OCI-LY3 (cell line): ENCODE data around the gene GAGE12G.
"Not testable (repeated sequence)": the region's sequence is repeated elsewhere in the genome, so short reads cannot be mapped to it uniquely, and the experiment has no call there.

ENCODE experiments used
- H2AFZ ChIP-seq: fragments of 200-600, 300-600 bp; shearing (Covaris generic); 2 replicates; pipeline ENCODE4 v1.6.0; 2014; ENCODE audit warnings: antibody characterized with exemption, low read depth, low read length
- H3K27ac ChIP-seq: fragments of 200-600, 300-600 bp; sonication (generic); 2 replicates; pipeline ENCODE4 v1.5.1; 2014; ENCODE audit warnings: mild to moderate bottlenecking, low read length, moderate library complexity, mixed read lengths
- H3K27me3 ChIP-seq: fragments of 200-600, 300-600 bp; sonication (generic); 2 replicates; pipeline ENCODE4 v1.6.1; 2014; ENCODE audit warnings: low read depth, low read length, mixed read lengths
- H3K36me3 ChIP-seq: fragments of 200-600, 300-600 bp; sonication (generic); replicated peaks from 2 replicates; pipeline ENCODE3; 2014; ENCODE audit warnings: low read depth, low read length, mixed read lengths
- H3K4me1 ChIP-seq: fragments of 300-600, 200-600 bp; sonication (generic); 2 replicates; pipeline ENCODE4 v1.6.1; 2014; ENCODE audit warnings: low read length, mixed read lengths
- H3K4me2 ChIP-seq: fragments of 200-600, 300-600 bp; sonication (generic); 2 replicates; pipeline ENCODE4 v1.6.1; 2014; ENCODE audit warnings: low read length, mixed read lengths
- H3K4me3 ChIP-seq: fragments of 300-600, 200-600 bp; sonication (generic); 2 replicates; pipeline ENCODE4 v1.5.1; 2014; ENCODE audit warnings: antibody characterized with exemption, mild to moderate bottlenecking, low read length, moderate library complexity
- H3K79me2 ChIP-seq: fragments of 300-600, 200-600 bp; shearing (Covaris generic); 2 replicates; pipeline ENCODE4 v1.6.1; 2014; ENCODE audit warnings: mild to moderate bottlenecking, low read length, mixed read lengths
- H3K9ac ChIP-seq: fragments of 300-600, 200-600 bp; shearing (Covaris generic); 2 replicates; pipeline ENCODE4 v1.6.0; 2014; ENCODE audit warnings: mild to moderate bottlenecking, low read length, moderate library complexity
- H3K9me3 ChIP-seq: fragments of 200-600, 300-600 bp; shearing (Covaris generic); 2 replicates; pipeline ENCODE4 v1.6.1; 2014; ENCODE audit warnings: low read length, mixed read lengths; ENCODE audit not compliant: insufficient read depth
- H4K20me1 ChIP-seq: fragments of 200-600, 300-600 bp; sonication (generic); 2 replicates; pipeline ENCODE4 v1.6.1; 2016; ENCODE audit warnings: low read length, mixed read lengths; ENCODE audit not compliant: insufficient read depth
- EZH2phosphoT487 ChIP-seq: fragments of 200-600 bp; shearing (Covaris generic); IDR thresholded peaks from 2 replicates; pipeline ENCODE4 v1.6.1; 2018; ENCODE audit warnings: antibody characterized with exemption, mixed run types, low read depth
- TF ChIP-seq, protein P1 (sequence below): fragments of 200-600, 300-600 bp; sonication (generic); IDR thresholded peaks from 2 replicates; pipeline ENCODE4 v1.5.1; 2014; ENCODE audit warnings: antibody characterized with exemption, low read length, low read depth

GAGE12G gene

DNA sequence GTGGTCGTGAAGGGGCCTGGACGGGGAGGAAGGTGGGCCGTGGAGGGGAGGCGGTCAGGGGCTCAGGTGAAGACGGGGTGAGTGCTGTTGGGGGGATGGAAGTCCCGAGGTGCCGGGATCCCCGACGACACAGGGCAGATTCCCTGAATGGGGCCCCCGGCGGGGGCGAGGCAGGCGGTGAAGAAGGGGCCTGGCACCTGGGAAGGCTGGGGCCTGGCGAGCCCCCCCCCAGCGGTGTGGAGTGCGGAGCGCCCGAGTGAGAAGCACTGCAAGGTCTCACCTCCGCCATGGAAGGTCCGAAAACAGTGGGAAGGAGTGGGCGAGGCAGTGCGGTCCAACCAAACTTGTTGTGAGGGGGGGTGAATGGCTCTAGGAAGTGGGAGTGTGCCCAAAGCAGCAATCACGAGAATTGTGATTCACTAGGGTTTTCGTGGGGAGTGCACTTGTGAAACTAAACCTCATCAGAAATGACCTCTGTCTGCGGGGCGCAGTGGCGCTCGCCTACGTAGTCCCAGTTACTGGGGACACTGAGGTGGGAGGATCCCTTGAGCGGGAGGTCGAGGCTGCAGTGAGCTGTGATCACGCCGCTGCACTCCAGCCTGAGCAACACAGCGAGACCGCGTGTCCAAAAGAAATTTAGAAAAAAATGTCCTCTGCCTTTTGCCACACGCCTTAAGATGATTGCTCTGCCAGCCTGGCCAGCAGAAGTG lies 19.7 kb downstream of the GAGE12G start:
- H4K20me1 ChIP-seq, H2AFZ ChIP-seq, H3K4me1 ChIP-seq, H3K9me3 ChIP-seq, H3K36me3 ChIP-seq, H3K79me2 ChIP-seq, H3K4me2 ChIP-seq, H3K4me3 ChIP-seq, H3K27me3 ChIP-seq, H3K27ac ChIP-seq, H3K9ac ChIP-seq: not testable (repeated sequence)

DNA sequence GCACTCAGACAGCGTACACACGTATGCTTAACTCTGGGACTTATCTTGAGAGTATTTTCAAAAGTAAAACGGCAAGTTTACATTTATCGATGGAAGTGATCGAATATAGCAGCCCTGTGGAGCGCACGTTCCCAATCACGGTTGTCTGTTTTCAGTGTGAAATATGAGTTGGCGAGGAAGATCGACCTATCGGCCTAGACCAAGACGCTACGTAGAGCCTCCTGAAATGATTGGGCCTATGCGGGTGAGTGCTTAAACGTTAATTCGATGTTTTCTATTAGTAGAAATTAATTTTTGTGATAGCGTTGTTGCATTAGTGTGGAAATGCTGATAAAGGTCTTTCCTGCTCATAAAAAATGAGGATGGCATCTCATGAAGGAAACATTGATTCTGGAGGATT lies 20.3 kb downstream of the GAGE12G start:
- not testable (repeated sequence) for H3K4me1 ChIP-seq, H3K4me2 ChIP-seq, H2AFZ ChIP-seq

DNA sequence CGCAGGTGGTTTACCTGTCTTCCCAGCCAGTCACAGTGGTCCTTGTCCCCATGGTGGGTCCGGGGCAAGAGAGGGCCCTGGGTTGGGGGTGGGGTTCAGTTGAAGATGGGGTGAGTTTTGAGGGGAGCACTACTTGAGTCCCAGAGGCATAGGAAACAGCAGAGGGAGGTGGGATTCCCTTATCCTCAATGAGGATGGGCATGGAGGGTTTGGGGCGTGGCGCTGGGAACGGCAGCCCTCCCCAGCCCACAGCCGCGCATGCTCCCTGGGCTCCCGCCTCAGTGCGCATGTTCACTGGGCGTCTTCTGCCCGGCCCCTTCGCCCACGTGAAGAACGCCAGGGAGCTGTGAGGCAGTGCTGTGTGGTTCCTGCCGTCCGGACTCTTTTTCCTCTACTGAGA lies 28.5 kb downstream of the GAGE12G start, which contains the start of gene GAGE1:
GAGE1 (plus strand) TSS at position 301 of the 400 bp plus-strand sequence. CDS start 1,155 bp downstream, outside the sequence.
- H4K20me1 ChIP-seq, H2AFZ ChIP-seq, H3K4me1 ChIP-seq, H3K9ac ChIP-seq, H3K9me3 ChIP-seq, H3K4me2 ChIP-seq, H3K79me2 ChIP-seq, H3K36me3 ChIP-seq, H3K27ac ChIP-seq, H3K4me3 ChIP-seq, H3K27me3 ChIP-seq: not testable (repeated sequence)

More for the DNA sequence above, 20.3 kb downstream of the GAGE12G start:
- not testable (repeated sequence) for H3K27me3 ChIP-seq, H4K20me1 ChIP-seq, H3K36me3 ChIP-seq, H3K79me2 ChIP-seq, H3K9ac ChIP-seq, H3K9me3 ChIP-seq, H3K4me3 ChIP-seq, H3K27ac ChIP-seq

DNA sequence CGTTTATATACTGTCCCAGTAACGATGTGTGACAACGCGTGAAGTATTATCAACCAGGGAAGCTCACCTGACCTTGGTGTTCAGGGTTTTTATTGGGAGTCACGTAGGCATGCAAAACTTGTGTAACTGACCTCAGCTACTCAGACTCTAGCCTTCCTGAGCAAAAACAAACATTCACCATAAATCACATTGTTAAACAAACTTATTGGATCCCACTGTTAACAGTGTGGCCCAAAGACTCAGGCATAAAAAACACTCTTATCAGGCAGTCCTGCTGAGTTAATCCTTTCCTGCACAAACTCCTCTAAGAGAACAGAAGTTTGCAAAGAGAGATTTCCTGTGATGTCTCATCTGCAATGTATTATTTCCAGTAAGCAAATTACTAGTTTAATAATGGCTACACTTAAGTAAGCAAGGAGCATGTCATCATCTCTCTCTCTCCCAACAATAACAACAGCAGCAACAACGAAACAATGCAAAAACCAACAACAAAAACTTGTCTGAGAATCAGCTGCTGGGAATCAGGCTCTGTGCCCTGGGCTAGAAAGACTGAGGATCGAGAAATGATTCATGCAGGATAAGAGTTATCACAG lies 40.6 kb downstream of the GAGE12G start:
- no peaks in the 10 kb centered on the region for H3K4me1 ChIP-seq
- H4K20me1 ChIP-seq, result no peaks in the 10 kb centered on the region
- no peak overlapping the region for H2AFZ ChIP-seq
- H3K79me2 ChIP-seq, result no peaks in the 10 kb centered on the region
- no peaks in the 10 kb centered on the region for H3K36me3 ChIP-seq
- H3K9me3 ChIP-seq, result no peaks in the 10 kb centered on the region
- H3K27me3 ChIP-seq, result no peaks in the 10 kb centered on the region
- no peak for TF ChIP-seq EZH2phosphoT487
- TF ChIP-seq, protein P1, sequence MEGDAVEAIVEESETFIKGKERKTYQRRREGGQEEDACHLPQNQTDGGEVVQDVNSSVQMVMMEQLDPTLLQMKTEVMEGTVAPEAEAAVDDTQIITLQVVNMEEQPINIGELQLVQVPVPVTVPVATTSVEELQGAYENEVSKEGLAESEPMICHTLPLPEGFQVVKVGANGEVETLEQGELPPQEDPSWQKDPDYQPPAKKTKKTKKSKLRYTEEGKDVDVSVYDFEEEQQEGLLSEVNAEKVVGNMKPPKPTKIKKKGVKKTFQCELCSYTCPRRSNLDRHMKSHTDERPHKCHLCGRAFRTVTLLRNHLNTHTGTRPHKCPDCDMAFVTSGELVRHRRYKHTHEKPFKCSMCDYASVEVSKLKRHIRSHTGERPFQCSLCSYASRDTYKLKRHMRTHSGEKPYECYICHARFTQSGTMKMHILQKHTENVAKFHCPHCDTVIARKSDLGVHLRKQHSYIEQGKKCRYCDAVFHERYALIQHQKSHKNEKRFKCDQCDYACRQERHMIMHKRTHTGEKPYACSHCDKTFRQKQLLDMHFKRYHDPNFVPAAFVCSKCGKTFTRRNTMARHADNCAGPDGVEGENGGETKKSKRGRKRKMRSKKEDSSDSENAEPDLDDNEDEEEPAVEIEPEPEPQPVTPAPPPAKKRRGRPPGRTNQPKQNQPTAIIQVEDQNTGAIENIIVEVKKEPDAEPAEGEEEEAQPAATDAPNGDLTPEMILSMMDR, result no peak
- no peak overlapping the region for H3K27ac ChIP-seq
- no peak overlapping the region for H3K4me3 ChIP-seq
- H3K9ac ChIP-seq, result no peak overlapping the region
- no peak overlapping the region for H3K4me2 ChIP-seq

DNA sequence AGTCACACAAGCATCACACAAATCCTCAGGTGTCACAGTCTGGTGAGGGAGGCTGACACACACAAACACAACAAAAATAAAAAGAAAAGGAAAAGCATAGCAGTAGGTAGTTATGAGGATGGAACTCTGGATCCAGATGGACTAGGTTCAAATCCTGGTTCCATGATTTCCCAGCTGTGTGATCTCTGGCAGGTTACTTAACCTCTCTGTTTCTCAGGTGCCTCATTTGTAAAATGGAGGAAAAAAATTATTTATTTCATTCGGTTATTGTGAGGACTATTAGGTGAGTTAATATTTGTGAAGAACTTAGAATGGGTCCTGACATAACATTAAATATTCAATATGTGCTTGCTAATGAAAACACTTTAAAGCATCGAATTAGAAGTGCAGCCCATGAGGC lies 48.4 kb downstream of the GAGE12G start:
- no peak overlapping the region for H3K9ac ChIP-seq
- no peaks in the 10 kb centered on the region for H4K20me1 ChIP-seq
- no peaks in the 10 kb centered on the region for H3K36me3 ChIP-seq
- no peaks in the 10 kb centered on the region for H3K27me3 ChIP-seq
- no peaks in the 10 kb centered on the region for H3K9me3 ChIP-seq
- no peak overlapping the region for H3K4me3 ChIP-seq
- H3K4me1 ChIP-seq, result no peaks in the 10 kb centered on the region
- TF ChIP-seq EZH2phosphoT487, result no peak
- TF ChIP-seq, protein P1, result no peak
- H3K79me2 ChIP-seq, result no peaks in the 10 kb centered on the region
- H2AFZ ChIP-seq, result no peak overlapping the region
- no peak overlapping the region for H3K27ac ChIP-seq
- H3K4me2 ChIP-seq, result no peak overlapping the region
